ENCODE measurements around the gene F8A2. TPM values are rescaled to one million over a fixed set of nuclear protein-coding genes. Genes with fewer than 3 reads are reported as not detected.
"Not testable (repeated sequence)": the region's sequence is repeated elsewhere in the genome, so short reads cannot be mapped to it uniquely, and the experiment has no call there.

F8A2 gene
- total RNA-seq, 1 donor from 2014 or later, result not detected

- no peak for DNase-seq
- Mint-ChIP-seq H3K27ac (no peak overlapping the region), H3K4me1 (peaks cover 17% of the 10 kb centered on the region), H3K9me3 (no peaks in the 10 kb centered on the region), H3K27me3 (no peaks in the 10 kb centered on the region), H3K36me3 (ENCODE audit: low read depth) (peaks cover 2% of the 10 kb centered on the region), H3K4me3 (no peak overlapping the region)
- TF ChIP-seq CTCF (IDR thresholded peaks at IDR 0.05), result no peak
- no peak for ATAC-seq (ENCODE audit: low read depth)
- intact Hi-C loops (cut with micrococcal nuclease), result no loop called here
- ChIA-PET CTCF (no interaction called here), POLR2A (no interaction called here)
Measured at GRCh38 chrX:155389634-155390033, 7.7 kb downstream of the F8A2 start.

DNA sequence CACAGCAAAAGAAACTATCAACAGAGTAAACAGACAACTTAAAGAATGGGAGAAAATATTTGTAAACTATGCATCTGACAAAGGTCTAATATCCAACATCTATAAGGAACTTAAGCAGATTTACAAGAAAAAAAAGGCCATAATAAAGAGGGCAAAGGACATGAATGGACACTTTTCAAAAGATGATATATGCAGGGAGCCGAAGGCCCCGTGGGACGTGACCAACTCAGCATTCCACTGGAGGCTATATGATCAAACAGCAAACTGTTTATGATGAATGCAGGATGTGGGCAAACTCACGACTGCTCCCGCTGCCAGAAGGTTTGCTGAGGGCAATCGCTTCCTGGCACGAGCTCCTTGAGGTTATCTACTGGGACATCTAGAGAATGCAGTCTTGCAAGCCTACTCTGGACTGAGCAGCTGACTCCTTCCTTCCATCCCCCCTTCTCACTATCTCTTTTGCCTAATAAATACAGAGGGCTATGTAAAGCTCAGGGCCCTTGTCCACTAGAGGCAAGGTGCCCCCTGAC lies 12.9 kb downstream of the F8A2 start:
- H3K4me3 Mint-ChIP-seq; ATAC-seq (ENCODE audit: low read depth); POLR2A ChIA-PET: not testable (repeated sequence)

GRCh38 chrX:155406429-155406828 lies 24.5 kb downstream of the F8A2 start:
- DNase-seq (no peak), ATAC-seq (ENCODE audit: low read depth) (no peak)
- intact Hi-C loops (cut with micrococcal nuclease), result no loop called here
- Mint-ChIP-seq H3K36me3 (ENCODE audit: low read depth) (peaks cover 8% of the 10 kb centered on the region), H3K4me1 (no peaks in the 10 kb centered on the region), H3K4me3 (no peak overlapping the region), H3K9me3 (no peaks in the 10 kb centered on the region), H3K27ac (no peak overlapping the region), H3K27me3 (no peaks in the 10 kb centered on the region)
- CTCF ChIA-PET, result no interaction called here
- TF ChIP-seq CTCF (IDR thresholded peaks at IDR 0.05), result no peak
- POLR2A ChIA-PET, result no interaction called here

More for the DNA sequence above, 12.9 kb downstream of the F8A2 start:
- DNase-seq; CTCF ChIA-PET; intact Hi-C loops (cut with micrococcal nuclease); H3K27me3 Mint-ChIP-seq; H3K27ac Mint-ChIP-seq; H3K36me3 Mint-ChIP-seq (ENCODE audit: low read depth); H3K4me1 Mint-ChIP-seq; H3K9me3 Mint-ChIP-seq: not testable (repeated sequence)

DNA sequence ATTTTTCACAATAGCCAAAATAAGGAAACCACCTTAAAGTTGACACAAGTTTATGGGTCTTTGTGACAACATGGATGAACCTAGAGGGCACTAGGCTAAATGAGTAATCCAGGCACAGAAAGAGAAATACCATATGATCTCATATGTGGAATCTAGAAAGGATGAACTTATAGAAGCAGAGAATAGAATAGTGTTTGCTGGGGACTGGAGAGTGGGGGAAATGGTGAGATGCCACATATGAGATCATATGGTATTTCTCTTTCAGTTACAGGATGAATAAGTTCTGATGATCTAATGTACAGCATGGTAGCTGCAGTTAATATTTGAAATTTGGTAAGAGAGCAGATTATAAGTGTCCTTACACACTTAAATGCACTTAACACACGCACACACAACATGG lies 35.9 kb downstream of the F8A2 start:
- ChIA-PET POLR2A (no interaction called here), CTCF (no interaction called here)
- no peaks in the 10 kb centered on the region for H3K36me3 Mint-ChIP-seq (ENCODE audit: low read depth)
- H3K4me3 Mint-ChIP-seq, result no peak overlapping the region
- ATAC-seq (ENCODE audit: low read depth), result no peak
- no peaks in the 10 kb centered on the region for H3K27me3 Mint-ChIP-seq
- TF ChIP-seq CTCF (IDR thresholded peaks at IDR 0.05), result no peak
- no peaks in the 10 kb centered on the region for H3K4me1 Mint-ChIP-seq
- DNase-seq, result no peak
- intact Hi-C loops (cut with micrococcal nuclease), result no loop called here
- no peak overlapping the region for H3K27ac Mint-ChIP-seq
- no peaks in the 10 kb centered on the region for H3K9me3 Mint-ChIP-seq

Other genes starting within 250 kb of the F8A2 start
- gene VBP1, start 165.6 kb upstream of the F8A2 start, total RNA-seq, result 40.6 and 43.9 TPM in 2 replicates
- 7.9 and 8.1 TPM in 2 replicates for gene RAB39B, start 117.6 kb upstream of the F8A2 start, total RNA-seq
- gene CLIC2, start 47.5 kb upstream of the F8A2 start, total RNA-seq, result 0.44 and 0.80 TPM in 2 replicates
- 9.4 and 11.6 TPM in 2 replicates for gene F8A3, start 76.5 kb downstream of the F8A2 start, total RNA-seq
- 0.22 TPM in 2 replicates for gene SPRY3, start 230.5 kb downstream of the F8A2 start, total RNA-seq
- gene TMLHE, start 230.9 kb downstream of the F8A2 start, total RNA-seq, result 14.0 and 19.3 TPM in 2 replicates